Vagina (tissue), 2 donors: ENCODE results near the gene CKS1B. TPM values are rescaled to one million over a fixed set of nuclear protein-coding genes. Genes with fewer than 3 reads are reported as not detected.

Source experiments
- DNase-seq, 2 donors: peaks; one replicate each; pipeline ENCODE4 v3.0.0-alpha.2; 2017; ENCODE audit errors: extremely low spot score in 2 of 2
- H3K27ac ChIP-seq: fragments of 200-600 bp; sonication (generic); one replicate; pipeline ENCODE4 v1.5.1; 2019
- H3K27me3 ChIP-seq: fragments of 200-600 bp; sonication (generic); one replicate; pipeline ENCODE4 v1.5.1; 2019
- H3K36me3 ChIP-seq, 2 donors: fragments of 200-600 bp; sonication (generic); one replicate each; pipeline ENCODE4 v1.5.1; 2017 to 2019
- H3K4me1 ChIP-seq: fragments of 200-600 bp; sonication (generic); one replicate; pipeline ENCODE4 v1.5.1; 2019
- H3K4me3 ChIP-seq, 2 donors: fragments of 200-600 bp; sonication (generic); 1 replicate in 1 of 2; 2 replicates in 1 of 2; pipeline ENCODE4 v1.5.1; 2016 to 2019
- H3K9me3 ChIP-seq: fragments of 200-600 bp; sonication (generic); one replicate; pipeline ENCODE4 v1.5.1; 2019
- POLR2A ChIP-seq, 2 donors: fragments of 450-650 bp; IDR thresholded peaks; one replicate each; pipeline ENCODE4 v1.6.1; 2017; ENCODE audit warnings: antibody characterized with exemption in 2 of 2, mild to moderate bottlenecking in 2 of 2, moderate library complexity in 2 of 2
- POLR2AphosphoS5 ChIP-seq, 2 donors: sonication (generic); formaldehyde crosslinking; IDR thresholded peaks; one replicate each; pipeline ENCODE4 v1.9.0; 2017; ENCODE audit warnings: antibody characterized with exemption in 2 of 2, mild to moderate bottlenecking in 2 of 2, low read depth in 1 of 2; ENCODE audit not compliant: insufficient read depth in 1 of 2
- intact Hi-C: fragments of 100-400 bp; cut with DNase I; formaldehyde crosslinking; loops from one replicate; pipeline ENCODE4 v1.15.1; 2023
- total RNA-seq: library from RNA; depleted of rRNA; stranded (reverse); fragments of >200 nt; gene quantifications from one replicate; pipeline ENCODE4 v1.2.3, GENCODE V29; 2016
- TF ChIP-seq, protein P1 (sequence below), 3 experiments: fragments of 450-650 bp in 2 of 3; fragments of 200-600 bp in 1 of 3; sonication (generic) in 1 of 3; IDR thresholded peaks; one replicate each; pipeline ENCODE4 v1.5.1; 2017 to 2019; ENCODE audit warnings: antibody characterized with exemption in 3 of 3, mild to moderate bottlenecking in 2 of 3, moderate library complexity in 2 of 3

CKS1B gene
- total RNA-seq, 1 donor from 2014 or later: 30.4 TPM

DNA sequence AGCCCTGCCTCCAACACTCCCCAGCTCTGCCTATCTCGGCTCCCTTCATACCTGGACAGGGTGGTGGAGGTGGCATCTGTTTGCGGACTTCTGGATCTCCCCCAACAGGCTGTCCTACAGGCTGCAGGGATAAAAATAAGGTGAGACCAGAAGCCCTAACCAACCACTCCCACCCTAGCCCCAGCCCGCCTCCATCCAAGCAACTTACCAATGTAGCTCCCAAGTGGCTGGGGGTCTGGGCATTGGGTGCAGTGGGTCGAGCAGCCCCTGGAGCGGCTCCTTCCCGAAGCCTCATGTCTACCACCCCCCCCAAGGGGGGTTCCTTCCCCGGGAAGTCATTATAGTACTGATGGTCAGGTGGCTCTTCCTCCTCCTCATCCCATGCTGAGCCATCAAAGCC lies 8.4 kb upstream of the CKS1B start:
- intact Hi-C loops: loop anchor here (5.0 to 10.0 kb wide), 2 partner anchors 36 to 99 kb away; partner anchors contain the start of genes EFNA4 and ZBTB7B
- no peaks in the 10 kb centered on the region for H3K27me3 ChIP-seq
- no peak overlapping the region for H3K4me3 ChIP-seq
- DNase-seq: no peak
- peaks cover 0 to 37% of the 10 kb centered on the region in 2 donors for H3K36me3 ChIP-seq
- TF ChIP-seq POLR2A (IDR thresholded peaks at IDR 0.05): no peak
- H3K9me3 ChIP-seq: no peaks in the 10 kb centered on the region
- no peak overlapping the region for H3K27ac ChIP-seq
- peaks cover 53% of the 10 kb centered on the region for H3K4me1 ChIP-seq

GRCh38 chr1:154967331-154967950 lies 7.0 kb upstream of the CKS1B start:
- H3K27ac ChIP-seq: peak overlapping the region; percentile 99
- intact Hi-C loops: loop anchor here (5.0 to 10.0 kb wide), 2 partner anchors 35 to 97 kb away; partner anchors contain the start of genes EFNA4 and ZBTB7B
- no peaks in the 10 kb centered on the region for H3K9me3 ChIP-seq
- H3K36me3 ChIP-seq: peaks cover 0 to 37% of the 10 kb centered on the region in 2 donors
- DNase-seq: no peak
- H3K4me3 ChIP-seq: no peak overlapping the region
- H3K4me1 ChIP-seq: peaks cover 62% of the 10 kb centered on the region
- H3K27me3 ChIP-seq: no peaks in the 10 kb centered on the region
- no peak for TF ChIP-seq POLR2A (IDR thresholded peaks at IDR 0.05)
- no peak for TF ChIP-seq POLR2AphosphoS5 (IDR thresholded peaks at IDR 0.05; ENCODE audit: insufficient read depth in 1 of 2, low read depth in 1 of 2)
- TF ChIP-seq, protein P1, sequence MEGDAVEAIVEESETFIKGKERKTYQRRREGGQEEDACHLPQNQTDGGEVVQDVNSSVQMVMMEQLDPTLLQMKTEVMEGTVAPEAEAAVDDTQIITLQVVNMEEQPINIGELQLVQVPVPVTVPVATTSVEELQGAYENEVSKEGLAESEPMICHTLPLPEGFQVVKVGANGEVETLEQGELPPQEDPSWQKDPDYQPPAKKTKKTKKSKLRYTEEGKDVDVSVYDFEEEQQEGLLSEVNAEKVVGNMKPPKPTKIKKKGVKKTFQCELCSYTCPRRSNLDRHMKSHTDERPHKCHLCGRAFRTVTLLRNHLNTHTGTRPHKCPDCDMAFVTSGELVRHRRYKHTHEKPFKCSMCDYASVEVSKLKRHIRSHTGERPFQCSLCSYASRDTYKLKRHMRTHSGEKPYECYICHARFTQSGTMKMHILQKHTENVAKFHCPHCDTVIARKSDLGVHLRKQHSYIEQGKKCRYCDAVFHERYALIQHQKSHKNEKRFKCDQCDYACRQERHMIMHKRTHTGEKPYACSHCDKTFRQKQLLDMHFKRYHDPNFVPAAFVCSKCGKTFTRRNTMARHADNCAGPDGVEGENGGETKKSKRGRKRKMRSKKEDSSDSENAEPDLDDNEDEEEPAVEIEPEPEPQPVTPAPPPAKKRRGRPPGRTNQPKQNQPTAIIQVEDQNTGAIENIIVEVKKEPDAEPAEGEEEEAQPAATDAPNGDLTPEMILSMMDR (IDR thresholded peaks at IDR 0.05): no peak

DNA sequence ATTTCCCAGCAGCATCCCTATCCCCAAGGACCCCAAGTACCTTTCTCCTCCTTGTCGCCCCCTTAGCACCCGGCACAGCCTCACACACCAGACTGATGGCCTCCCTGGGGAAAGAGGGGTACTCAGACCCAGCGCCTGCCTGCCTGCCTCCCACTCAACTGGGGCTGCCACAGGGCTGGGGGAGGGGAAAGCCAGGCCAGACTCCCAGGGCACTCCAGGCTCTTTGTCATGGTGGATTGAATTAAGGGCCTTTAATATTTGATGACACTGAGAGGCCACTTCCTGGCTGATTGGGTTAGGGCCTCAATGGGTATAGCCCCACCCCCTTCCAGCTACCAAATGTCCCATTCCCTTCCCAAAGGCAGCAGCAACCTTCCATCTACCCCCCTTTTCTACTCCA lies 5.8 kb upstream of the CKS1B start:
- no peak for DNase-seq
- peak overlapping the region; percentile 99 for H3K27ac ChIP-seq
- peaks cover 0 to 32% of the 10 kb centered on the region in 2 donors for H3K36me3 ChIP-seq
- peaks cover 65% of the 10 kb centered on the region for H3K4me1 ChIP-seq
- no peaks in the 10 kb centered on the region for H3K9me3 ChIP-seq
- TF ChIP-seq POLR2AphosphoS5 (IDR thresholded peaks at IDR 0.05; ENCODE audit: insufficient read depth in 1 of 2, low read depth in 1 of 2): no peak
- TF ChIP-seq, protein P1 (IDR thresholded peaks at IDR 0.05): no peak
- no peak for TF ChIP-seq POLR2A (IDR thresholded peaks at IDR 0.05)
- no peaks in the 10 kb centered on the region for H3K27me3 ChIP-seq
- intact Hi-C loops: loop anchor here (5.0 to 10.0 kb wide), 2 partner anchors 34 to 96 kb away; partner anchors contain the start of genes EFNA4 and ZBTB7B
- peak overlapping the region; percentile 46 to 58 for H3K4me3 ChIP-seq

DNA sequence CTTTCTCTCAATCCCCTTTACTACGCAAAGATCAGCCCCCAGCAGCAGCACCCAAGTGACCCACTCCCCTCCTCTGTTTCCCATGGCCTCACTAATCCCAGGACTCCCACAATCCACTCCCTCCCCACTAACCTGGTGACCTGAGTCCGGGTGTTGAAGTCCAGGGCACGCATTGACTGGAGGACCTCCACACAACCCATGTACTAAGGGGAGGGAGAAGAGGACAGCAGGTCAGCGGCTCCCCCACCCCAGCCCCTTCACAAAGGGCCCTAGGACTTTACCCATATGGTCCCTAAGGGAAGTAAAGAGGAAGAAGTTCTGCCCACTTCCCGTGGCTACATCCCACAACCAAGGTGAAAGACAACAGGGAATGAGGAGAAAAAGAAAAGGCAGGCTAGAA lies 5.2 kb upstream of the CKS1B start:
- H3K36me3 ChIP-seq: peaks cover 0 to 27% of the 10 kb centered on the region in 2 donors
- peak overlapping the region; percentile 46 to 58 for H3K4me3 ChIP-seq
- H3K27ac ChIP-seq: peak overlapping the region; percentile 99
- TF ChIP-seq POLR2AphosphoS5 (IDR thresholded peaks at IDR 0.05; ENCODE audit: insufficient read depth in 1 of 2, low read depth in 1 of 2) (no peak), POLR2A (IDR thresholded peaks at IDR 0.05) (no peak)
- TF ChIP-seq, protein P1 (IDR thresholded peaks at IDR 0.05): no peak
- intact Hi-C loops: loop anchor here (5.0 to 10.0 kb wide), 2 partner anchors 33 to 96 kb away; partner anchors contain the start of genes EFNA4 and ZBTB7B
- no peaks in the 10 kb centered on the region for H3K9me3 ChIP-seq
- no peak for DNase-seq
- H3K4me1 ChIP-seq: peaks cover 65% of the 10 kb centered on the region
- no peaks in the 10 kb centered on the region for H3K27me3 ChIP-seq

GRCh38 chr1:154969860-154970452 lies 4.5 kb upstream of the CKS1B start:
- DNase-seq: no peak
- intact Hi-C loops: loop anchor here (5.0 to 10.0 kb wide), 2 partner anchors 32 to 95 kb away; partner anchors contain the start of genes EFNA4 and ZBTB7B
- H3K9me3 ChIP-seq: no peaks in the 10 kb centered on the region
- peaks cover 0 to 20% of the 10 kb centered on the region in 2 donors for H3K36me3 ChIP-seq
- H3K27ac ChIP-seq: peak overlapping the region; percentile 99
- peaks cover 65% of the 10 kb centered on the region for H3K4me1 ChIP-seq
- TF ChIP-seq, protein P1 (IDR thresholded peaks at IDR 0.05): no peak
- TF ChIP-seq POLR2AphosphoS5 (IDR thresholded peaks at IDR 0.05; ENCODE audit: insufficient read depth in 1 of 2, low read depth in 1 of 2) (no peak), POLR2A (IDR thresholded peaks at IDR 0.05) (no peak)
- no peaks in the 10 kb centered on the region for H3K27me3 ChIP-seq
- peak overlapping the region; percentile 46 to 58 for H3K4me3 ChIP-seq
